WTC11 (cell line): Measurements from ENCODE around the gene PLAGL1. TPM values are rescaled to one million over a fixed set of nuclear protein-coding genes. Genes with fewer than 3 reads are reported as not detected.
A peak's percentile ranks its signal among the peaks of the same experiment; 100 is the strongest.

Experiments
- ATAC-seq: fragments of 200-7000 bp; cut with Tn5 transposase; 2 replicates; pipeline ENCODE4 v1.10.0; 2021; ENCODE audit warnings: mild to moderate bottlenecking, moderate library complexity
- CTCF ChIA-PET: fragments of 300-600 bp; sonication (Branson Sonifier 250); formaldehyde crosslinking; loops from one replicate; lab custom pipeline; 2021; ENCODE audit warnings: antibody characterized with exemption; lab: Charles Lee
- POLR2A ChIA-PET: fragments of 350-600 bp; sonication (Branson Sonifier 250); formaldehyde crosslinking; loops from one replicate; lab custom pipeline; 2021; ENCODE audit warnings: antibody characterized with exemption; lab: Charles Lee
- DNase-seq: peaks from one replicate; pipeline ENCODE4 v3.0.0; 2021; ENCODE audit warnings: low spot score
- H3K27ac Mint-ChIP-seq: 2 replicates; pipeline ENCODE4 v1.8.0; 2021; ENCODE audit warnings: mixed read lengths
- H3K27me3 Mint-ChIP-seq: 2 replicates; pipeline ENCODE4 v1.8.0; 2021; ENCODE audit warnings: low read depth, mild to moderate bottlenecking, moderate library complexity, mixed read lengths
- H3K36me3 Mint-ChIP-seq: 2 replicates; pipeline ENCODE4 v1.8.0; 2021; ENCODE audit warnings: mixed read lengths
- H3K4me1 Mint-ChIP-seq: 2 replicates; pipeline ENCODE4 v1.8.0; 2022; ENCODE audit warnings: mixed read lengths
- H3K4me3 Mint-ChIP-seq: 2 replicates; pipeline ENCODE4 v1.8.0; 2021; ENCODE audit warnings: mild to moderate bottlenecking, moderate library complexity, mixed read lengths
- H3K9me3 Mint-ChIP-seq: 2 replicates; pipeline ENCODE4 v1.8.0; 2021; ENCODE audit warnings: mixed read lengths
- ATF1 ChIP-seq: sonication (generic); formaldehyde crosslinking; IDR thresholded peaks from 2 replicates; pipeline ENCODE4 v1.8.1; 2023; ENCODE audit warnings: mild to moderate bottlenecking, moderate library complexity, missing genetic modification reagents
- GABPB1 ChIP-seq: sonication (generic); formaldehyde crosslinking; IDR thresholded peaks from 2 replicates; pipeline ENCODE4 v1.8.1; 2023; ENCODE audit warnings: mild to moderate bottlenecking, missing genetic modification reagents
- GRHL2 ChIP-seq: fragments of 250-450 bp; sonication (Bioruptor Pico); IDR thresholded peaks from 2 replicates; pipeline ENCODE4 v1.8.0; 2022; ENCODE audit warnings: mild to moderate bottlenecking, moderate library complexity; ENCODE audit not compliant: insufficient replicate concordance, severe bottlenecking
- PREB ChIP-seq: sonication (generic); formaldehyde crosslinking; IDR thresholded peaks from 2 replicates; pipeline ENCODE4 v1.8.1; 2022; ENCODE audit warnings: mild to moderate bottlenecking, missing genetic modification reagents, moderate library complexity, borderline replicate concordance
- SMAD4 ChIP-seq: sonication (generic); formaldehyde crosslinking; IDR thresholded peaks from 2 replicates; pipeline ENCODE4 v1.8.0; 2022; ENCODE audit warnings: mild to moderate bottlenecking, missing genetic modification reagents
- ZNF138 ChIP-seq: sonication (generic); formaldehyde crosslinking; conservative IDR thresholded peaks from 2 replicates; pipeline ENCODE4 v1.8.1; 2022; ENCODE audit warnings: mild to moderate bottlenecking, moderate library complexity, missing genetic modification reagents
- ZNF232 ChIP-seq: sonication (generic); formaldehyde crosslinking; IDR thresholded peaks from 2 replicates; pipeline ENCODE4 v1.8.0; 2022; ENCODE audit warnings: mild to moderate bottlenecking, missing genetic modification reagents
- ZNF416 ChIP-seq: fragments of 250-450 bp; sonication (Bioruptor Pico); IDR thresholded peaks from 2 replicates; pipeline ENCODE4 v1.9.0; 2021; ENCODE audit warnings: mild to moderate bottlenecking, inconsistent platforms
- total RNA-seq: library from RNA; stranded (reverse); gene quantifications from 3 replicates; pipeline ENCODE4 v1.2.3, GENCODE V29; 2021
- TF ChIP-seq, protein P1 (sequence below): fragments of 200-600 bp; IDR thresholded peaks from 2 replicates; pipeline ENCODE4 v1.8.0; 2022; ENCODE audit warnings: antibody characterized with exemption
- TF ChIP-seq, protein P2 (sequence below): sonication (generic); formaldehyde crosslinking; IDR thresholded peaks from 2 replicates; pipeline ENCODE4 v1.8.0; 2023; ENCODE audit warnings: mild to moderate bottlenecking, missing genetic modification reagents
- TF ChIP-seq, protein P3 (sequence below): sonication (generic); formaldehyde crosslinking; IDR thresholded peaks from 2 replicates; pipeline ENCODE4 v1.8.1; 2023; ENCODE audit warnings: mild to moderate bottlenecking, missing genetic modification reagents
- TF ChIP-seq, protein P4 (sequence below): fragments of 250-450 bp; sonication (Bioruptor Pico); IDR thresholded peaks from 2 replicates; pipeline ENCODE4 v1.9.0; 2021; ENCODE audit warnings: mild to moderate bottlenecking
- TF ChIP-seq, protein P5 (sequence below): sonication (generic); formaldehyde crosslinking; IDR thresholded peaks from 2 replicates; pipeline ENCODE4 v1.8.1; 2023; ENCODE audit warnings: mild to moderate bottlenecking, missing genetic modification reagents, moderate library complexity

The PLAGL1 gene
- total RNA-seq, 1 experiment from 2014 or later, result 1.6 TPM

DNA sequence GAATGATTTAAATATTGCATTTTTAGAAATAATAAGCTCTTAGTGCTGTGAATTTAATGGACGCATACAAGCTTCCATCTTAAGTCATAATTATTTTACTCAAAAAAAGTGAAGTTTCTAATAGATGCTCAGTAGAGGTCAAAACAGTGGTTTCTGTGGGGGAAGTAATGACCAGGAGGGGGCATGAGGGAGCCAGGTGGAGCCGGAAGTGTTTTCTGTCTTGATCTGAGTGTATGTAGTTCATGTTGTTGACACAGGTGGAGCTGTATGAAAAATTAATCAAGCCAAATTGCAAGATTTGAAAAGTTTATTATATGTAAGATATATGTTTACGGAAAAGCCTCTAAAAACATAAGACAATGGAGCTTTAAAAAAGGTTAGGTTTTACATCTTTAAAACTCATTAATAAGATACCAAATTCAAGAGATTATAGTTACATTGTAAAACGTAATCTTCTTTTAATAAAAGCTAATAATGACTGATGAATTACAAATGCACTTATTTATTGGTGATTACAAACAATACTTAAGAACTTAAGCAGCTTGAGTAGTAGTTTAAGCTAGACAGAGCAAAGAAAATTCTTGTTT is 68.0 kb downstream of the PLAGL1 start:
- Mint-ChIP-seq H3K27me3 (peaks cover 15% of the 10 kb centered on the region), H3K4me1 (peaks cover 43% of the 10 kb centered on the region), H3K9me3 (no peaks in the 10 kb centered on the region), H3K27ac (no peak overlapping the region), H3K4me3 (no peak overlapping the region), H3K36me3 (no peaks in the 10 kb centered on the region)
- ATAC-seq (peak; percentile 52), DNase-seq (peak; percentile 63)
- TF ChIP-seq PREB (CRISPR knock-in tag), result no peak
- no peak for TF ChIP-seq ZNF138 (CRISPR knock-in tag)
- TF ChIP-seq, protein P1, sequence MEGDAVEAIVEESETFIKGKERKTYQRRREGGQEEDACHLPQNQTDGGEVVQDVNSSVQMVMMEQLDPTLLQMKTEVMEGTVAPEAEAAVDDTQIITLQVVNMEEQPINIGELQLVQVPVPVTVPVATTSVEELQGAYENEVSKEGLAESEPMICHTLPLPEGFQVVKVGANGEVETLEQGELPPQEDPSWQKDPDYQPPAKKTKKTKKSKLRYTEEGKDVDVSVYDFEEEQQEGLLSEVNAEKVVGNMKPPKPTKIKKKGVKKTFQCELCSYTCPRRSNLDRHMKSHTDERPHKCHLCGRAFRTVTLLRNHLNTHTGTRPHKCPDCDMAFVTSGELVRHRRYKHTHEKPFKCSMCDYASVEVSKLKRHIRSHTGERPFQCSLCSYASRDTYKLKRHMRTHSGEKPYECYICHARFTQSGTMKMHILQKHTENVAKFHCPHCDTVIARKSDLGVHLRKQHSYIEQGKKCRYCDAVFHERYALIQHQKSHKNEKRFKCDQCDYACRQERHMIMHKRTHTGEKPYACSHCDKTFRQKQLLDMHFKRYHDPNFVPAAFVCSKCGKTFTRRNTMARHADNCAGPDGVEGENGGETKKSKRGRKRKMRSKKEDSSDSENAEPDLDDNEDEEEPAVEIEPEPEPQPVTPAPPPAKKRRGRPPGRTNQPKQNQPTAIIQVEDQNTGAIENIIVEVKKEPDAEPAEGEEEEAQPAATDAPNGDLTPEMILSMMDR, result peak; percentile 55
- TF ChIP-seq GABPB1 (CRISPR knock-in tag), result no peak
- ChIA-PET POLR2A (no interaction called here), CTCF (interaction anchor here (0.6 to 4.5 kb wide), 40 partner anchors 9 to 427 kb away, joined by 3 to 45 read pairs (median 4); partner anchors contain the start of gene LTV1)

DNA sequence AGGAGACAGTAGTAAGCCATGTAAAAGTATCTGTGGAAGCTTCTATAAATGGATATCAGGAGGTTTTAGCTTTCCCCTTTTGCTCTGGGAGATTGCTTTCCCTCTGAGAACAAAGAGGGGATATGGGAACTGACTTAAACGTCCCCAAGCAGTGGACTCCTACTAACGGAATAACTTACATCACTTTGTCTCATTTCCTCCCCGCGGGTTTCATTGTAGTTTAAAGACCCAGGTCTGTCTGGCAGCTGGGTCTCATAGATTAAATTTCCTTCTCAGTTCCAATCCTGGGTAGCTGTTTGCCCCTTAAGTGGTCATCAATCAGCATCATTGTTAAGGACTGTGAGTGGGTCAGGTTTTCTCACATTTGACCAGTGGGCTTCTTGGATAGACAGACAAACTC is 68.7 kb downstream of the PLAGL1 start:
- Mint-ChIP-seq H3K4me3 (no peak overlapping the region), H3K27ac (no peak overlapping the region), H3K27me3 (peaks cover 19% of the 10 kb centered on the region), H3K4me1 (peaks cover 43% of the 10 kb centered on the region), H3K36me3 (no peaks in the 10 kb centered on the region; the same call in 1 of the 2 replicates), H3K9me3 (peaks cover 3% of the 10 kb centered on the region; the same call in 1 of the 2 replicates)
- ChIA-PET CTCF (interaction anchor here (0.8 to 4.5 kb wide), 12 partner anchors 19 to 364 kb away, joined by 3 to 45 read pairs (median 7); no protein-coding TSS in a partner anchor), POLR2A (no interaction called here)
- DNase-seq, result no peak
- no peak for ATAC-seq
- TF ChIP-seq, protein P2, sequence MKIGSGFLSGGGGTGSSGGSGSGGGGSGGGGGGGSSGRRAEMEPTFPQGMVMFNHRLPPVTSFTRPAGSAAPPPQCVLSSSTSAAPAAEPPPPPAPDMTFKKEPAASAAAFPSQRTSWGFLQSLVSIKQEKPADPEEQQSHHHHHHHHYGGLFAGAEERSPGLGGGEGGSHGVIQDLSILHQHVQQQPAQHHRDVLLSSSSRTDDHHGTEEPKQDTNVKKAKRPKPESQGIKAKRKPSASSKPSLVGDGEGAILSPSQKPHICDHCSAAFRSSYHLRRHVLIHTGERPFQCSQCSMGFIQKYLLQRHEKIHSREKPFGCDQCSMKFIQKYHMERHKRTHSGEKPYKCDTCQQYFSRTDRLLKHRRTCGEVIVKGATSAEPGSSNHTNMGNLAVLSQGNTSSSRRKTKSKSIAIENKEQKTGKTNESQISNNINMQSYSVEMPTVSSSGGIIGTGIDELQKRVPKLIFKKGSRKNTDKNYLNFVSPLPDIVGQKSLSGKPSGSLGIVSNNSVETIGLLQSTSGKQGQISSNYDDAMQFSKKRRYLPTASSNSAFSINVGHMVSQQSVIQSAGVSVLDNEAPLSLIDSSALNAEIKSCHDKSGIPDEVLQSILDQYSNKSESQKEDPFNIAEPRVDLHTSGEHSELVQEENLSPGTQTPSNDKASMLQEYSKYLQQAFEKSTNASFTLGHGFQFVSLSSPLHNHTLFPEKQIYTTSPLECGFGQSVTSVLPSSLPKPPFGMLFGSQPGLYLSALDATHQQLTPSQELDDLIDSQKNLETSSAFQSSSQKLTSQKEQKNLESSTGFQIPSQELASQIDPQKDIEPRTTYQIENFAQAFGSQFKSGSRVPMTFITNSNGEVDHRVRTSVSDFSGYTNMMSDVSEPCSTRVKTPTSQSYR (CRISPR knock-in tag), result no peak
- TF ChIP-seq, protein P3, sequence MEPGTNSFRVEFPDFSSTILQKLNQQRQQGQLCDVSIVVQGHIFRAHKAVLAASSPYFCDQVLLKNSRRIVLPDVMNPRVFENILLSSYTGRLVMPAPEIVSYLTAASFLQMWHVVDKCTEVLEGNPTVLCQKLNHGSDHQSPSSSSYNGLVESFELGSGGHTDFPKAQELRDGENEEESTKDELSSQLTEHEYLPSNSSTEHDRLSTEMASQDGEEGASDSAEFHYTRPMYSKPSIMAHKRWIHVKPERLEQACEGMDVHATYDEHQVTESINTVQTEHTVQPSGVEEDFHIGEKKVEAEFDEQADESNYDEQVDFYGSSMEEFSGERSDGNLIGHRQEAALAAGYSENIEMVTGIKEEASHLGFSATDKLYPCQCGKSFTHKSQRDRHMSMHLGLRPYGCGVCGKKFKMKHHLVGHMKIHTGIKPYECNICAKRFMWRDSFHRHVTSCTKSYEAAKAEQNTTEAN (CRISPR knock-in tag), result no peak
- TF ChIP-seq ATF1 (CRISPR knock-in tag) (no peak), SMAD4 (CRISPR knock-in tag) (no peak), ZNF416 (CRISPR knock-in tag) (no peak), GRHL2 (CRISPR knock-in tag) (no peak), ZNF138 (CRISPR knock-in tag) (no peak), ZNF232 (no peak)
- TF ChIP-seq, protein P4, sequence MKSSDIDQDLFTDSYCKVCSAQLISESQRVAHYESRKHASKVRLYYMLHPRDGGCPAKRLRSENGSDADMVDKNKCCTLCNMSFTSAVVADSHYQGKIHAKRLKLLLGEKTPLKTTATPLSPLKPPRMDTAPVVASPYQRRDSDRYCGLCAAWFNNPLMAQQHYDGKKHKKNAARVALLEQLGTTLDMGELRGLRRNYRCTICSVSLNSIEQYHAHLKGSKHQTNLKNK (CRISPR knock-in tag), result no peak
- TF ChIP-seq, protein P5, sequence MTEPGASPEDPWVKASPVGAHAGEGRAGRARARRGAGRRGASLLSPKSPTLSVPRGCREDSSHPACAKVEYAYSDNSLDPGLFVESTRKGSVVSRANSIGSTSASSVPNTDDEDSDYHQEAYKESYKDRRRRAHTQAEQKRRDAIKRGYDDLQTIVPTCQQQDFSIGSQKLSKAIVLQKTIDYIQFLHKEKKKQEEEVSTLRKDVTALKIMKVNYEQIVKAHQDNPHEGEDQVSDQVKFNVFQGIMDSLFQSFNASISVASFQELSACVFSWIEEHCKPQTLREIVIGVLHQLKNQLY, result no peak
